ENCODE results near the gene VTI1B. TPM values are rescaled to one million over a fixed set of nuclear protein-coding genes. Genes with fewer than 3 reads are reported as not detected.
"Not testable (repeated sequence)": the region's sequence is repeated elsewhere in the genome, so short reads cannot be mapped to it uniquely, and the experiment has no call there.

VTI1B gene
- total and polyA plus RNA-seq, 2 of the 4 experiments (the other 2 are of a cell fraction), result 61.8 to 90.2 TPM

DNA sequence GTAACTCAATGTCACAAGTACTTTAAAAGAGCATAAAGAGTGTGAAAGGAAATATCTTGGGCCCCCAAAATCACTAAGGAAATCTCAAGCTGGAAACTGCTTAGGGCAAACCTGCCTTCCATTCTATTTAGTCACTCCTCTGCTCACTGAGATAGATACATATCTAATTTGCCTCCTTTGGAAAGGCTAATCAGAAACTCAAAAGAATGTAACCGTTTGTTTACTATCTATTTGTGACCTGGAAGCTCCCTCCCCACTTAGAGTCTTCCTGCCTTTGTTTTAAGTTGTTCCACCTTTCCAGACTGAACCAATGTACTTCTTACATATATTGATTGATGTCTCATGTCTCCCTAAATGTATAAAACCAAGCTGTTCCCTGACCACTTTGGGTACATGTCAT lies 35.4 kb upstream of the VTI1B start:
- dilution Hi-C loops (cut with HindIII; ENCODE audit: low sequenced_read_pairs, unreplicated experiment), result not testable (repeated sequence)

DNA sequence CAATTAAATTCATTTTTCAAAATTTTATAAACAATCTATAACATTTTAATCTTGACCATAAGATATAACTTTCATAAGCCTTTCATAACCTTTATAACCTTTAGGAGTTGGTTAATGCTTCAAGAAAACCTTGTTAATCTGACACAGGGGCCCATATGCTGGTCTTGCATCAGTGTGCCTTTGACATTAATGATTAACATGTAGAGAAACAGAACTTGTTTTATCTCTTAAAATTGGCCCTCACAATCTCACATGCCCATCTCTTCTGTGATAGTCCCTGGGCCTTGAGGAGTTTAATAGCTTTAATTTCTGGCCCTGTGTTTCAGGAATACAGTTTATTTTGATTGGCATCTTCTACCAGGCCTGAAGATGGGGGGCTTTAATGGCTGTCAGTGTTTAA lies 34.9 kb upstream of the VTI1B start:
- H3K18ac ChIP-seq (ENCODE audit: low read depth, low read length); POLR2A ChIA-PET (ENCODE audit: unreplicated experiment); H3K9ac ChIP-seq (ENCODE audit: low read depth, low read length); H3K14ac ChIP-seq (replicated peaks; ENCODE audit: low read depth, low read length); CTCF ChIA-PET; H3K4me3 ChIP-seq (ENCODE audit: insufficient read depth, low read depth, low read length); H2BK120ac ChIP-seq (ENCODE audit: low read depth, low read length); H3K4me2 ChIP-seq (ENCODE audit: low read depth, low read length); DNase-seq; H3K23ac ChIP-seq (ENCODE audit: low read depth, low read length); H3K9me1 ChIP-seq (ENCODE audit: insufficient read depth, low read length); H2AK5ac ChIP-seq (ENCODE audit: low read depth, low read length); H2BK5ac ChIP-seq (ENCODE audit: low read depth, low read length, poor library complexity, severe bottlenecking); H2BK20ac ChIP-seq (ENCODE audit: low read depth, low read length); H2AK9ac ChIP-seq (replicated peaks; ENCODE audit: low read depth, low read length, poor library complexity); H4K20me1 ChIP-seq (ENCODE audit: insufficient read depth, low read length); H3K79me1 ChIP-seq (ENCODE audit: low read depth in 1 of 2, low read length in 2 of 2); H3K27ac ChIP-seq (ENCODE audit: insufficient read depth, low read length); ATAC-seq (ENCODE audit: low read depth); H3K36me3 ChIP-seq (ENCODE audit: control insufficient read depth, insufficient read depth, low read length); H3K56ac ChIP-seq (ENCODE audit: extremely low read depth, insufficient read depth, low read length); intact Hi-C loops (cut with micrococcal nuclease); H3K4ac ChIP-seq (ENCODE audit: low read depth, low read length); H3K4me1 ChIP-seq (ENCODE audit: control insufficient read depth, insufficient read depth, low read length); H3K9me3 ChIP-seq (ENCODE audit: control insufficient read depth, insufficient read depth, low read length); H4K91ac ChIP-seq (ENCODE audit: insufficient read depth, low read depth, low read length); H2BK15ac ChIP-seq (ENCODE audit: low read depth, low read length); BruUV-seq (replicated peaks); H4K5ac ChIP-seq (ENCODE audit: low read depth, low read length); H4K8ac ChIP-seq (ENCODE audit: low read depth in 2 of 2, low read length in 2 of 2); H3K27me3 ChIP-seq (ENCODE audit: control insufficient read depth, insufficient read depth, low read length); H2AFZ ChIP-seq (replicated peaks; ENCODE audit: low read length, poor library complexity); dilution Hi-C loops (cut with HindIII; ENCODE audit: low sequenced_read_pairs, unreplicated experiment): not testable (repeated sequence)
- in situ Hi-C loops (cut with MboI; ENCODE audit: low sequenced_read_pairs), result loop anchor here (25.0 kb wide), 1 partner anchor 272 kb away; no protein-coding TSS in a partner anchor

More for the DNA sequence above, 35.4 kb upstream of the VTI1B start:
- H4K91ac ChIP-seq (ENCODE audit: insufficient read depth, low read depth, low read length); H3K4ac ChIP-seq (ENCODE audit: low read depth, low read length); H3K4me2 ChIP-seq (ENCODE audit: low read depth, low read length); H3K23ac ChIP-seq (ENCODE audit: low read depth, low read length); H3K14ac ChIP-seq (replicated peaks; ENCODE audit: low read depth, low read length); intact Hi-C loops (cut with micrococcal nuclease); H3K27ac ChIP-seq (ENCODE audit: insufficient read depth, low read length); H3K4me1 ChIP-seq (ENCODE audit: control insufficient read depth, insufficient read depth, low read length); H4K20me1 ChIP-seq (ENCODE audit: insufficient read depth, low read length); H4K5ac ChIP-seq (ENCODE audit: low read depth, low read length); BruUV-seq (replicated peaks); H2AK5ac ChIP-seq (ENCODE audit: low read depth, low read length); H3K27me3 ChIP-seq (ENCODE audit: control insufficient read depth, insufficient read depth, low read length); H2BK5ac ChIP-seq (ENCODE audit: low read depth, low read length, poor library complexity, severe bottlenecking); H3K79me1 ChIP-seq (ENCODE audit: low read depth in 1 of 2, low read length in 2 of 2); H3K9me3 ChIP-seq (ENCODE audit: control insufficient read depth, insufficient read depth, low read length); DNase-seq; H3K9ac ChIP-seq (ENCODE audit: low read depth, low read length); H4K8ac ChIP-seq (ENCODE audit: low read depth in 2 of 2, low read length in 2 of 2); H3K18ac ChIP-seq (ENCODE audit: low read depth, low read length); H2BK120ac ChIP-seq (ENCODE audit: low read depth, low read length); H3K4me3 ChIP-seq (ENCODE audit: insufficient read depth, low read depth, low read length); H3K56ac ChIP-seq (ENCODE audit: extremely low read depth, insufficient read depth, low read length); H2BK15ac ChIP-seq (ENCODE audit: low read depth, low read length); H3K36me3 ChIP-seq (ENCODE audit: control insufficient read depth, insufficient read depth, low read length); H3K9me1 ChIP-seq (ENCODE audit: insufficient read depth, low read length); H2AFZ ChIP-seq (replicated peaks; ENCODE audit: low read length, poor library complexity); ATAC-seq (ENCODE audit: low read depth); H2AK9ac ChIP-seq (replicated peaks; ENCODE audit: low read depth, low read length, poor library complexity); H2BK20ac ChIP-seq (ENCODE audit: low read depth, low read length): not testable (repeated sequence)
- ChIA-PET POLR2A (ENCODE audit: unreplicated experiment) (interaction anchor here (0.7 kb wide), 1 partner anchor 110 kb away, joined by 3 read pairs; the partner anchor contains the start of gene RAD51B), CTCF (interaction anchor here (0.6 kb wide), 1 partner anchor 39 kb away, joined by 3 read pairs; no protein-coding TSS in a partner anchor)
- in situ Hi-C loops (cut with MboI; ENCODE audit: low sequenced_read_pairs), result loop anchor here (25.0 kb wide), 1 partner anchor 272 kb away; no protein-coding TSS in a partner anchor
- WGBS, 2 experiments (ENCODE audit: extremely low coverage in 2 of 2, insufficient read length in 1 of 2), result no CpG with 5 or more reads among the region's 1 CpG

All from IMR-90 (cell line).